IPS-15b (cell line): ENCODE measurements around the gene PET100.

Experiments
- H3K27me3 ChIP-seq: one replicate; pipeline ENCODE4 v1.6.1; 2013; ENCODE audit warnings: low read length; ENCODE audit not compliant: control insufficient read depth, insufficient read depth
- H3K36me3 ChIP-seq: one replicate; pipeline ENCODE4 v1.6.1; 2013; ENCODE audit warnings: low read length; ENCODE audit not compliant: control insufficient read depth, insufficient read depth
- H3K4me1 ChIP-seq: one replicate; pipeline ENCODE4 v1.6.1; 2013; ENCODE audit warnings: mild to moderate bottlenecking, low read length; ENCODE audit not compliant: control insufficient read depth, insufficient read depth
- H3K4me3 ChIP-seq: one replicate; pipeline ENCODE4 v1.5.1; 2013; ENCODE audit warnings: low read depth, low read length
- H3K9ac ChIP-seq: one replicate; pipeline ENCODE4 v1.6.1; 2013; ENCODE audit warnings: low read depth, mild to moderate bottlenecking, low read length
- H3K9me3 ChIP-seq: one replicate; pipeline ENCODE4 v1.6.1; 2013; ENCODE audit warnings: mild to moderate bottlenecking, low read length; ENCODE audit not compliant: control insufficient read depth, insufficient read depth

Gene PET100

GRCh38 chr19:7668842-7669241 is 39.2 kb downstream of the PET100 start, which contains the start of gene RETN:
RETN (plus strand) TSS chr19:7669049; CDS start chr19:7669327, 278 bp downstream.
- Histone ChIP-seq H3K36me3 (no peaks in the 10 kb centered on the region), H3K27me3 (peaks cover 29% of the 10 kb centered on the region), H3K4me1 (peaks cover 2% of the 10 kb centered on the region), H3K9ac (no peak within 1 kb of the TSS), H3K9me3 (no peaks in the 10 kb centered on the region), H3K4me3 (peak within 1 kb of the TSS; percentile 85)

- H3K9ac ChIP-seq = no peak overlapping the region
- H3K4me3 ChIP-seq = peak overlapping the region; percentile 85
- H3K4me1 ChIP-seq = peaks cover 2% of the 10 kb centered on the region
- H3K36me3 ChIP-seq = no peaks in the 10 kb centered on the region
- H3K27me3 ChIP-seq = peaks cover 29% of the 10 kb centered on the region
- no peaks in the 10 kb centered on the region for H3K9me3 ChIP-seq
Measured at GRCh38 chr19:7669641-7670040, 40.0 kb downstream of the PET100 start.

- H3K4me3 ChIP-seq = peak overlapping the region; percentile 85
- no peaks in the 10 kb centered on the region for H3K36me3 ChIP-seq
- no peaks in the 10 kb centered on the region for H3K9me3 ChIP-seq
- H3K4me1 ChIP-seq = peaks cover 2% of the 10 kb centered on the region
- H3K9ac ChIP-seq = peak overlapping the region; percentile 70
- H3K27me3 ChIP-seq = peaks cover 29% of the 10 kb centered on the region
Measured at GRCh38 chr19:7670150-7670783, 40.7 kb downstream of the PET100 start.

- no peaks in the 10 kb centered on the region for H3K36me3 ChIP-seq
- peak overlapping the region; percentile 70 for H3K9ac ChIP-seq
- H3K27me3 ChIP-seq = peaks cover 29% of the 10 kb centered on the region
- no peaks in the 10 kb centered on the region for H3K9me3 ChIP-seq
- peak overlapping the region; percentile 85 for H3K4me3 ChIP-seq
- H3K4me1 ChIP-seq = peaks cover 2% of the 10 kb centered on the region
Measured at GRCh38 chr19:7670790-7671189, 41.2 kb downstream of the PET100 start.

- Histone ChIP-seq H3K27me3 (peaks cover 34% of the 10 kb centered on the region), H3K4me3 (no peak overlapping the region), H3K9me3 (no peaks in the 10 kb centered on the region), H3K4me1 (peaks cover 2% of the 10 kb centered on the region), H3K36me3 (no peaks in the 10 kb centered on the region), H3K9ac (no peak overlapping the region)
Measured at GRCh38 chr19:7672522-7672921, 42.9 kb downstream of the PET100 start.

- no peaks in the 10 kb centered on the region for H3K36me3 ChIP-seq
- H3K9ac ChIP-seq = no peak overlapping the region
- H3K27me3 ChIP-seq = peaks cover 29% of the 10 kb centered on the region
- no peaks in the 10 kb centered on the region for H3K9me3 ChIP-seq
- peak overlapping the region; percentile 36 for H3K4me3 ChIP-seq
- H3K4me1 ChIP-seq = peaks cover 2% of the 10 kb centered on the region
Measured at GRCh38 chr19:7674010-7675005, 44.7 kb downstream of the PET100 start.

GRCh38 chr19:7676376-7676775 is 46.8 kb downstream of the PET100 start:
- Histone ChIP-seq H3K4me1 (no peaks in the 10 kb centered on the region), H3K4me3 (no peak overlapping the region), H3K36me3 (no peaks in the 10 kb centered on the region), H3K9ac (no peak overlapping the region), H3K27me3 (peaks cover 19% of the 10 kb centered on the region), H3K9me3 (no peaks in the 10 kb centered on the region)

GRCh38 chr19:7676854-7677253 is 47.3 kb downstream of the PET100 start, which contains the start of gene MCEMP1:
MCEMP1 (plus strand) TSS chr19:7677090; CDS start chr19:7677121, 31 bp downstream.
- H3K9me3 ChIP-seq = no peaks in the 10 kb centered on the region
- peaks cover 15% of the 10 kb centered on the region for H3K27me3 ChIP-seq
- H3K4me3 ChIP-seq = no peak within 1 kb of the TSS
- no peaks in the 10 kb centered on the region for H3K36me3 ChIP-seq
- H3K4me1 ChIP-seq = peaks cover 1% of the 10 kb centered on the region
- no peak within 1 kb of the TSS for H3K9ac ChIP-seq

GRCh38 chr19:7677669-7678311 is 48.2 kb downstream of the PET100 start:
- Histone ChIP-seq H3K9me3 (no peaks in the 10 kb centered on the region), H3K27me3 (peaks cover 12% of the 10 kb centered on the region), H3K4me1 (peaks cover 2% of the 10 kb centered on the region), H3K36me3 (peaks cover 5% of the 10 kb centered on the region), H3K4me3 (no peak overlapping the region), H3K9ac (no peak overlapping the region)

GRCh38 chr19:7678971-7679751 is 49.6 kb downstream of the PET100 start:
- no peak overlapping the region for H3K4me3 ChIP-seq
- H3K9ac ChIP-seq = no peak overlapping the region
- H3K9me3 ChIP-seq = no peaks in the 10 kb centered on the region
- peaks cover 2% of the 10 kb centered on the region for H3K4me1 ChIP-seq
- peaks cover 8% of the 10 kb centered on the region for H3K27me3 ChIP-seq
- H3K36me3 ChIP-seq = peaks cover 12% of the 10 kb centered on the region
